ENCODE data around the gene KCNQ5. TPM values are rescaled to one million over a fixed set of nuclear protein-coding genes. Genes with fewer than 3 reads are reported as not detected.

The KCNQ5 gene
- total RNA-seq, 1 donor from 2014 or later: 0.39 TPM

GRCh38 chr6:73006146-73006545 lies 384.3 kb downstream of the KCNQ5 start:
- DNase-seq: no peak

GRCh38 chr6:73011945-73012344 lies 390.1 kb downstream of the KCNQ5 start:
- DNase-seq: no peak

- DNase-seq: no peak
These were observed 395.6 kb downstream of the KCNQ5 start for GRCh38 chr6:73017476-73017875.

GRCh38 chr6:73024598-73024997 lies 402.7 kb downstream of the KCNQ5 start:
- DNase-seq: no peak

- DNase-seq: no peak
These were observed 405.8 kb downstream of the KCNQ5 start for GRCh38 chr6:73027691-73028090.

GRCh38 chr6:73028124-73028766 lies 406.4 kb downstream of the KCNQ5 start:
- DNase-seq: no peak

- no peak for DNase-seq
These were observed 407.1 kb downstream of the KCNQ5 start for GRCh38 chr6:73028893-73029450.

- no peak for DNase-seq
These were observed 408.4 kb downstream of the KCNQ5 start for GRCh38 chr6:73030257-73030656.

- no peak for DNase-seq
These were observed 409.2 kb downstream of the KCNQ5 start for GRCh38 chr6:73030791-73031782.

GRCh38 chr6:73032586-73032985 lies 410.7 kb downstream of the KCNQ5 start:
- no peak for DNase-seq

- no peak for DNase-seq
These were observed 414.8 kb downstream of the KCNQ5 start for GRCh38 chr6:73036689-73037088.

- no peak for DNase-seq
These were observed 419.2 kb downstream of the KCNQ5 start for GRCh38 chr6:73041051-73041450.

GRCh38 chr6:73042892-73043291 lies 421.0 kb downstream of the KCNQ5 start:
- no peak for DNase-seq

GRCh38 chr6:73043446-73043845 lies 421.6 kb downstream of the KCNQ5 start:
- no peak for DNase-seq

- no peak for DNase-seq
These were observed 423.7 kb downstream of the KCNQ5 start for GRCh38 chr6:73045609-73046008.

GRCh38 chr6:73047801-73048200 lies 425.9 kb downstream of the KCNQ5 start:
- no peak for DNase-seq

- DNase-seq: no peak
These were observed 428.2 kb downstream of the KCNQ5 start for GRCh38 chr6:73049971-73050594.

GRCh38 chr6:73050706-73051105 lies 428.8 kb downstream of the KCNQ5 start:
- DNase-seq: no peak

- no peak for DNase-seq
These were observed 429.3 kb downstream of the KCNQ5 start for GRCh38 chr6:73051147-73051546.

GRCh38 chr6:73054958-73055357 lies 433.1 kb downstream of the KCNQ5 start:
- no peak for DNase-seq

GRCh38 chr6:73058736-73059135 lies 436.9 kb downstream of the KCNQ5 start:
- DNase-seq: no peak

GRCh38 chr6:73062130-73062529 lies 440.3 kb downstream of the KCNQ5 start:
- no peak for DNase-seq

- no peak for DNase-seq
These were observed 441.0 kb downstream of the KCNQ5 start for GRCh38 chr6:73062837-73063236.

All from skin of body (tissue), 2 donors.